MM.1S (cell line): Measurements from ENCODE around the gene CAB39L.

Source experiments
- DNase-seq: peaks from one replicate; pipeline ENCODE4 v3.0.0-alpha.2; 2015
- H2AFZ ChIP-seq: fragments of 300-600 bp; sonication (generic); 2 replicates; pipeline ENCODE4 v1.6.0; 2016; ENCODE audit warnings: antibody characterized with exemption, low read length
- H3F3A ChIP-seq: fragments of 300-600 bp; sonication (generic); 2 replicates; pipeline ENCODE4 v1.6.1; 2016; ENCODE audit warnings: mild to moderate bottlenecking, antibody characterized with exemption, low read length, moderate library complexity, mixed read lengths; ENCODE audit not compliant: insufficient read depth
- H3K27ac ChIP-seq: fragments of 300-600 bp; sonication (generic); 2 replicates; pipeline ENCODE4 v1.5.1; 2016; ENCODE audit warnings: mild to moderate bottlenecking, low read length
- H3K27me3 ChIP-seq: fragments of 300-600 bp; sonication (generic); replicated peaks from 2 replicates; pipeline ENCODE4 v1.6.0; 2016; ENCODE audit warnings: low read length; ENCODE audit not compliant: insufficient read depth
- H3K36me3 ChIP-seq: fragments of 300-600 bp; sonication (generic); replicated peaks from 2 replicates; pipeline ENCODE4 v1.6.1; 2016; ENCODE audit warnings: mild to moderate bottlenecking, low read length, mixed read lengths; ENCODE audit not compliant: insufficient read depth
- H3K4me1 ChIP-seq: fragments of 300-600 bp; sonication (generic); 2 replicates; pipeline ENCODE4 v1.6.1; 2016; ENCODE audit warnings: low read length, mixed read lengths
- H3K4me2 ChIP-seq: fragments of 300-600 bp; sonication (generic); 2 replicates; pipeline ENCODE4 v1.6.0; 2016; ENCODE audit warnings: low read depth, low read length
- H3K4me3 ChIP-seq: fragments of 300-600 bp; sonication (generic); 2 replicates; pipeline ENCODE4 v1.5.1; 2016; ENCODE audit warnings: low read length, mixed read lengths
- H3K79me2 ChIP-seq: fragments of 300-600 bp; sonication (generic); 2 replicates; pipeline ENCODE4 v1.6.1; 2016; ENCODE audit warnings: mixed run types, low read length, mixed read lengths
- H3K9ac ChIP-seq: fragments of 300-600 bp; sonication (generic); 2 replicates; pipeline ENCODE4 v1.6.1; 2016; ENCODE audit warnings: low read length, mixed read lengths
- H3K9me2 ChIP-seq: fragments of 300-600 bp; sonication (generic); replicated peaks from 2 replicates; pipeline ENCODE4 v1.6.1; 2016; ENCODE audit warnings: mild to moderate bottlenecking, low read length, mixed read lengths; ENCODE audit not compliant: insufficient read depth
- H3K9me3 ChIP-seq: fragments of 300-600 bp; sonication (generic); replicated peaks from 2 replicates; pipeline ENCODE4 v1.6.1; 2016; ENCODE audit warnings: mild to moderate bottlenecking, low read length, mixed read lengths; ENCODE audit not compliant: insufficient read depth
- H4K20me1 ChIP-seq: fragments of 300-600 bp; sonication (generic); 2 replicates; pipeline ENCODE4 v1.6.1; 2016; ENCODE audit warnings: mild to moderate bottlenecking, low read length, moderate library complexity, mixed read lengths; ENCODE audit not compliant: insufficient read depth
- CTCF ChIP-seq: fragments of 300-600 bp; sonication (generic); IDR thresholded peaks from 2 replicates; pipeline ENCODE4 v1.5.1; 2016; ENCODE audit warnings: antibody characterized with exemption, low read length, mixed read lengths
- EZH2 ChIP-seq: fragments of 300-600 bp; sonication (generic); optimal IDR thresholded peaks from 2 replicates; pipeline ENCODE3; 2017; ENCODE audit warnings: low read depth, mild to moderate bottlenecking, antibody characterized with exemption, low read length, mixed read lengths
- EZH2phosphoT487 ChIP-seq: fragments of 300-600 bp; sonication (generic); IDR thresholded peaks from 2 replicates; pipeline ENCODE4 v1.6.1; 2018; ENCODE audit warnings: antibody characterized with exemption, low read length

The CAB39L gene

GRCh38 chr13:49464621-49465325 lies 20.9 kb upstream of the CAB39L start:
- Histone ChIP-seq H3K9ac (no peak overlapping the region), H3K9me2 (no peaks in the 10 kb centered on the region), H3F3A (no peaks in the 10 kb centered on the region), H3K36me3 (no peaks in the 10 kb centered on the region), H3K4me3 (no peak overlapping the region), H4K20me1 (no peaks in the 10 kb centered on the region), H3K4me1 (no peaks in the 10 kb centered on the region), H3K27me3 (no peaks in the 10 kb centered on the region), H3K9me3 (no peaks in the 10 kb centered on the region), H3K27ac (no peak overlapping the region), H3K79me2 (no peaks in the 10 kb centered on the region), H3K4me2 (no peak overlapping the region), H2AFZ (no peak overlapping the region)
- TF ChIP-seq EZH2phosphoT487, result no peak
- TF ChIP-seq EZH2, result no peak
- DNase-seq, result no peak

DNA sequence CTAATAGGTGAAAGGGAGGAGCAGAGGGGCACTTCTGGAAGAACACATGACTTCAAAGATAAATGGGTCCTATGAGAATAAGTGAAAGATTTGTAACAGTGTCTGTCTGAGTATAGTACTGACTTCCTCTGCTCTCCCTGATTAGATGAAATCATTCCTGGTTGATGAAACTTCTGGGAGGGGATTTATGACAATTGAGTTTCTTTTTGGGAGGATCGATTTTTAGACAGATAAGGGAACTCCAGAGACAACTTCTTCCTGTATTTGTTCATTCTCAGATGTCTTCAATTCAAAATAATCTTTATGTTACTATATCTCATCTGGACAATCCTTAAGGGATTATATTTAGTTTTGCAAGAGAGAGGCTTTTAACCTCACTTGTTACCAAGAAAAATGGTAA lies 20.2 kb upstream of the CAB39L start:
- H3K27ac ChIP-seq, result no peak overlapping the region
- no peaks in the 10 kb centered on the region for H3F3A ChIP-seq
- H3K9me3 ChIP-seq, result no peaks in the 10 kb centered on the region
- H3K27me3 ChIP-seq, result no peaks in the 10 kb centered on the region
- no peak overlapping the region for H3K4me2 ChIP-seq
- no peak for TF ChIP-seq CTCF
- no peak for TF ChIP-seq EZH2phosphoT487
- no peak for TF ChIP-seq EZH2
- H3K9me2 ChIP-seq, result no peaks in the 10 kb centered on the region
- no peak for DNase-seq
- H3K4me1 ChIP-seq, result no peaks in the 10 kb centered on the region
- no peaks in the 10 kb centered on the region for H4K20me1 ChIP-seq
- no peaks in the 10 kb centered on the region for H3K36me3 ChIP-seq
- no peak overlapping the region for H3K9ac ChIP-seq
- H3K4me3 ChIP-seq, result no peak overlapping the region
- no peaks in the 10 kb centered on the region for H3K79me2 ChIP-seq
- H2AFZ ChIP-seq, result no peak overlapping the region

DNA sequence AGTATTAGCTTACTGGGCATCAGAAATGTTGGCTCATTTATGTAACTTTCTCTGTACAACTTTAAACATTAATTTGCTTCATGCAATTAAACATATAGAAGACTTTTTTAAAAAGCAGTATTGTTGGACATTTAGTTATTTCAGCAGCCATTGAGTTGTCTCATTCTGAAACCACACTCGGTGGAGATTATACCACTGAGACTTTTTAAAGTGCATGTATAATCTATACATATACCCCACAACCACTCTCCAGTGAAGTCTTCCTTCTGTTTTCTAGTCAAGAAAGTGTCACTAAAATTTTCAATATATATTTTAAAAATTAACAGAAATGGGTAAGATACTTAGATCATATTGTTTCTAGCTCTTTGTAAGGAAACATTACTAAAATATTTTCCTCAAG lies 15.7 kb upstream of the CAB39L start:
- no peaks in the 10 kb centered on the region for H3K9me3 ChIP-seq
- TF ChIP-seq EZH2 (no peak), EZH2phosphoT487 (no peak), CTCF (no peak)
- no peaks in the 10 kb centered on the region for H3K79me2 ChIP-seq
- H3K9ac ChIP-seq, result no peak overlapping the region
- no peaks in the 10 kb centered on the region for H3K9me2 ChIP-seq
- H3K36me3 ChIP-seq, result no peaks in the 10 kb centered on the region
- no peak overlapping the region for H3K4me3 ChIP-seq
- no peaks in the 10 kb centered on the region for H3K27me3 ChIP-seq
- H3K4me1 ChIP-seq, result peaks cover 9% of the 10 kb centered on the region
- peaks cover 6% of the 10 kb centered on the region; the same call in 1 of the 2 replicates for H3F3A ChIP-seq
- H3K27ac ChIP-seq, result no peak overlapping the region
- H2AFZ ChIP-seq, result no peak overlapping the region
- H4K20me1 ChIP-seq, result no peaks in the 10 kb centered on the region
- no peak for DNase-seq
- no peak overlapping the region for H3K4me2 ChIP-seq

GRCh38 chr13:49457221-49457620 lies 13.4 kb upstream of the CAB39L start:
- Histone ChIP-seq H3F3A (peaks cover 6% of the 10 kb centered on the region; the same call in 1 of the 2 replicates), H4K20me1 (no peaks in the 10 kb centered on the region), H3K4me2 (no peak overlapping the region), H2AFZ (no peak overlapping the region), H3K27ac (no peak overlapping the region), H3K79me2 (no peaks in the 10 kb centered on the region), H3K4me1 (peaks cover 9% of the 10 kb centered on the region), H3K9ac (no peak overlapping the region), H3K36me3 (no peaks in the 10 kb centered on the region), H3K4me3 (no peak overlapping the region), H3K27me3 (no peaks in the 10 kb centered on the region), H3K9me3 (no peaks in the 10 kb centered on the region), H3K9me2 (no peaks in the 10 kb centered on the region)
- DNase-seq, result no peak
- no peak for TF ChIP-seq EZH2
